SK-N-MC (cell line): Measurements from ENCODE around the gene DSE.
"Not testable (repeated sequence)": the region's sequence is repeated elsewhere in the genome, so short reads cannot be mapped to it uniquely, and the experiment has no call there.

ENCODE experiments used
- FOXP2 ChIP-seq: optimal IDR thresholded peaks from 2 replicates; pipeline ENCODE3; 2011; ENCODE audit warnings: mild to moderate bottlenecking, moderate library complexity; ENCODE audit not compliant: insufficient read depth; ENCODE audit errors: extremely low read length, control extremely low read depth
- POLR2AphosphoS5 ChIP-seq: IDR thresholded peaks from 2 replicates; pipeline ENCODE4 v1.6.1; 2012; ENCODE audit warnings: mild to moderate bottlenecking, low read depth, low read length, borderline replicate concordance

GRCh38 chr6:116340625-116341024 lies 30.1 kb upstream of the DSE start:
- not testable (repeated sequence) for TF ChIP-seq POLR2AphosphoS5, FOXP2
